Natural killer cell treated with Interleukin-12 subunit alpha and Interleukin-12 subunit beta and Interleukin-15 and Interleukin-18, amount 100 ng/mL, for 72 hours (primary cell): Measurements from ENCODE around the gene CLTA. TPM values are rescaled to one million over a fixed set of nuclear protein-coding genes. Genes with fewer than 3 reads are reported as not detected.
"Not testable (repeated sequence)": the region's sequence is repeated elsewhere in the genome, so short reads cannot be mapped to it uniquely, and the experiment has no call there.

Source experiments
- ATAC-seq, 2 donors: fragments of 150-1000 bp; cut with Tn5 transposase in 1 of 2; sonication (Bioruptor Pico), chemical (Tn5 transposase) in 1 of 2; 2 replicates each; pipeline ENCODE4 v1.10.0; 2021
- DNase-seq: peaks from one replicate; pipeline ENCODE4 v3.0.0; 2022; ENCODE audit warnings: low spot score
- H3K27ac Mint-ChIP-seq, 2 donors: 1 replicate in 1 of 2; 2 replicates in 1 of 2; pipeline ENCODE4 v1.8.0; 2022; ENCODE audit warnings: mixed read lengths in 2 of 2, mild to moderate bottlenecking in 1 of 2, moderate library complexity in 1 of 2
- H3K27me3 Mint-ChIP-seq, 2 donors: 1 replicate in 1 of 2; 2 replicates in 1 of 2; pipeline ENCODE4 v1.8.0; 2022; ENCODE audit warnings: mixed read lengths in 2 of 2
- H3K36me3 Mint-ChIP-seq: one replicate; pipeline ENCODE4 v1.8.0; 2022; ENCODE audit warnings: mixed read lengths
- H3K4me1 Mint-ChIP-seq, 2 donors: 1 replicate in 1 of 2; 2 replicates in 1 of 2; pipeline ENCODE4 v1.8.0; 2022; ENCODE audit warnings: low read depth in 2 of 2, mixed read lengths in 2 of 2, mild to moderate bottlenecking in 1 of 2
- H3K4me3 Mint-ChIP-seq: one replicate; pipeline ENCODE4 v1.8.0; 2022; ENCODE audit warnings: mixed read lengths
- H3K9me3 Mint-ChIP-seq: 2 replicates; pipeline ENCODE4 v1.8.0; 2022; ENCODE audit warnings: mixed read lengths
- total RNA-seq, 2 donors: library from RNA; stranded (reverse); gene quantifications; one replicate each; pipeline ENCODE4 v1.2.3, GENCODE V29; 2022

The CLTA gene
- total RNA-seq, 2 donors from 2014 or later, result 133 to 178 TPM

DNA sequence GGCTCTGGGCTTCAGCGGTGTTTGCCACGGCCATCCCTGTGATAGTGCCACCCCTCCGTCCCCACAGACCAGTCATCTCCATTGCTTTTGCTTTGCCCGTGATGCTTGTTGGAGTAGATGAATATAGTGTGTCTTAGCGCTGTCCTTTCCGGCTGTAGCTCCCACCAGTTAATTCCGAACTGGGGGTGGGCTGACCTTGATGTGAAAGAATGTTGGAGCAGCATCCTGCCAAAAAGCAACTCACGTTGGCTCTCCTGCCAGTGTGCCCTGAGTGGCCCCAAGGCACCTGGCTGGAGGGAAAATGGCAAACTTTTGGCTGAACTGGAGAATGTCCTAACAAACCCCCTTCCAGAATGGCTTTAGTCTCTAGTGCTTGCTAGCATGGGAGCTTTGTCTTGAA, 20.0 kb downstream of the CLTA start:
- Mint-ChIP-seq H3K27me3 (no peaks in the 10 kb centered on the region), H3K4me3 (no peak overlapping the region), H3K4me1 (peaks cover 49 to 59% of the 10 kb centered on the region in 2 donors), H3K36me3 (peaks cover 12% of the 10 kb centered on the region), H3K27ac (peak overlapping the region; percentile 26 to 81), H3K9me3 (no peaks in the 10 kb centered on the region)
- ATAC-seq (no peak), DNase-seq (no peak)

DNA sequence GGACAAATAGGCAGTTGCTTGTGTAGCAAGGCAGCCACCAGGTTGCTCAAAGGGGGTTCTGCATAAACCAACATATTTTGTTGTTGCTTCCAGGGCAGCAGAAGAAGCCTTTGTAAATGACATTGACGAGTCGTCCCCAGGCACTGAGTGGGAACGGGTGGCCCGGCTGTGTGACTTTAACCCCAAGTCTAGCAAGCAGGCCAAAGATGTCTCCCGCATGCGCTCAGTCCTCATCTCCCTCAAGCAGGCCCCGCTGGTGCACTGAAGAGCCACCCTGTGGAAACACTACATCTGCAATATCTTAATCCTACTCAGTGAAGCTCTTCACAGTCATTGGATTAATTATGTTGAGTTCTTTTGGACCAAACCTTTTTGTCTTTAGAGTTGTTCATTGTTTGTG, 20.8 kb downstream of the CLTA start:
- Mint-ChIP-seq H3K27ac (no peak overlapping the region), H3K36me3 (peaks cover 18% of the 10 kb centered on the region)

DNA sequence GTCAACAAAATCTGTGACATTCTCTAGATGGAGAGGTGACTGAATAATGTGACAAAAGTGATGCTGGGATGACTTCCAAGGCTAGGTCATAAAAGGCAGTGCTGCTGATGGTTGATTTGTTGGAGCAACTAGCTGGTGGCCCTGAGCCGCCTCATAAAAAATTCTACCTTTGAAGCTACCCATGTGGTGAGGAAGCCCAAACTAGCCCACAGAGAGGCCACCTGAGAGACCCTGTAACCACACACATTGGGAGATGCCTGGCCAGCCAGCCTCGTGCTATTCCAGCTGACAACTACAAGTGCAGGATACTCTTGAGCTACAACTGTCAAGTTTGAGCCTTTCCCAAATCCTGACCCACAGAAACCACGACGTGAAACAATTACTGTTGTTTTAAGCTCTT, 22.7 kb downstream of the CLTA start:
- peaks cover 26% of the 10 kb centered on the region for H3K36me3 Mint-ChIP-seq
- H3K9me3 Mint-ChIP-seq, result no peaks in the 10 kb centered on the region
- H3K4me1 Mint-ChIP-seq, result peaks cover 50 to 54% of the 10 kb centered on the region in 2 donors
- ATAC-seq (no peak), DNase-seq (no peak)
- H3K27me3 Mint-ChIP-seq, result no peaks in the 10 kb centered on the region
- H3K4me3 Mint-ChIP-seq, result no peak overlapping the region
- no peak overlapping the region for H3K27ac Mint-ChIP-seq

More for the DNA sequence above, 20.8 kb downstream of the CLTA start:
- H3K4me3 Mint-ChIP-seq, result no peak overlapping the region
- ATAC-seq (no peak), DNase-seq (no peak)
- H3K9me3 Mint-ChIP-seq, result no peaks in the 10 kb centered on the region
- H3K27me3 Mint-ChIP-seq, result no peaks in the 10 kb centered on the region
- H3K4me1 Mint-ChIP-seq, result peaks cover 55 to 59% of the 10 kb centered on the region in 2 donors

DNA sequence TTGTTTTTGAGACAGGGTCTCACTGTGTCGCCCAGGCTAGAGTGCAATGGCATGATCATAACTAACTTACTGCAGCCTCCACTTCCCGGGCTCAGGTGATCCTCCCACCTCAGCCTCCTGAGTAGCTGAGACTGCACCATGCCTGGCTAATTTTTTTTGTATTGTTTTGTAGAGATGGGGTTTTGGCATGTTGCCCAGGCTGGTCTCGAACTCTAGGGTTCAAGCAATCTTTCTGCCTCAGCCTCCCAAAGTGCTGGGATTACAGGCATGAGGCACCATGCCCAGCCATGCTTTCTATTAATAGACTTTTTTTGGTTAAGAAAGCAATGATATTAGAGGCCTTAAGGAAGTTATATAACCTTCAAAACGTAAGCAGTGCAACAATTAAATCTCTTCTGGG, 23.3 kb downstream of the CLTA start:
- peaks cover 26% of the 10 kb centered on the region for H3K36me3 Mint-ChIP-seq
- H3K4me3 Mint-ChIP-seq, result no peak overlapping the region
- no peaks in the 10 kb centered on the region for H3K27me3 Mint-ChIP-seq
- no peak for ATAC-seq
- H3K9me3 Mint-ChIP-seq, result no peaks in the 10 kb centered on the region
- no peak overlapping the region for H3K27ac Mint-ChIP-seq
- no peak for DNase-seq
- H3K4me1 Mint-ChIP-seq, result peaks cover 50 to 55% of the 10 kb centered on the region in 2 donors

DNA sequence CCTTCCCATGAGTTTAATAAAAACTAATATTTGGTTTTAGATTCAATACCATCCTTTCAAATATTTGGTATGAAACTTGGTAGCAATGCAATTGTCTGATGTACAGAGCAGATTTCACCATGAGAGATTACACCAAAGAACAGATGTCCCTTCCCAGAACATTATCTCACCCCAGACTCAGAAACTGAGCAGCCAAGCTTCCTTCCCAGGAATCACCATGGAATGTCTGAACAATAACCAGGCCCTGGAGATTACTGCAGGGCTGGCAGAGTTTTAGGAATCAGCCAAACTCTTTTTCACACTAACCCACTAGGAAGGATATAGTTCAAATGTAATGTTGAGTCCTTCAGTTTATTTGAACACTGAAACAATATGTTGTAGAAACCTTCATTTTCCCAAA, 23.9 kb downstream of the CLTA start:
- Mint-ChIP-seq H3K36me3 (peaks cover 27% of the 10 kb centered on the region), H3K27ac (no peak overlapping the region), H3K9me3 (no peaks in the 10 kb centered on the region)

DNA sequence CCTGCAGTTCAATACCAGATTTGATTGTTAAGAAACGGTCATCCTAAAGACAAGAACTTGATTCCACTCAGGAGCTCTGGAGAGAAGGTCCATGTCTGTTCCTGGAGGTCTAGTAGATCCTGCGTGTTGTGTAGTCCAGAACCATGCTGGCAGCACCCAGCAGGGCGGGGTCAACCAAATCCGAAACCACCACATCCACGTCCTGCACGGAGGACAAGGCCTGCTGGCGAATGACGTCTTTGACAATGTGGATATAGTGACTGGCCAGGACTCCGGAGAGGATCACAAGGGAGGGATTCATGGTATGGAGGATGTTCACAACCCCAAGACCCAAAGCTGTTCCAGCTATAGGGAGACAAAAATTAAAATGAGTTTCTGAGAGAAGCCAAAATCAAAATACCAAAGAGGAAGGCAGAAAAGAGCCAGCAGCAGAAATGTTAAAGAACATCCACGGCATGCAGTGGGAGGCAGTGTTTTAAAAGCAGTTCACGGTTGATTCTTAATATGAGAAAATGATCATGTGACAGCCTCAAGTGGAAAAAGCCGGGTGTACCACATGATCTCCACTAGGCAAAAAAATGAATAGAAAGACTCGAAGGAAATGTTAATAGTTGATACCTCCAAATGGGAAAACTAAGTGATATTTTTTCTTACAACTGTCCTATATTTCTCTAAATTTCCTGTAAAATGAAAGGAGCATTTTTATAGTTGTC, 26.7 kb downstream of the CLTA start:
- Mint-ChIP-seq H3K27me3 (no peaks in the 10 kb centered on the region), H3K27ac (peak overlapping the region; percentile 7 to 61), H3K4me1 (peaks cover 37 to 42% of the 10 kb centered on the region in 2 donors), H3K4me3 (no peak overlapping the region), H3K9me3 (no peaks in the 10 kb centered on the region), H3K36me3 (peaks cover 27% of the 10 kb centered on the region)
- DNase-seq, result no peak
- ATAC-seq, result no peak

More for the DNA sequence above, 23.9 kb downstream of the CLTA start:
- DNase-seq (no peak), ATAC-seq (no peak)
- Mint-ChIP-seq H3K4me3 (no peak overlapping the region), H3K4me1 (peaks cover 49 to 54% of the 10 kb centered on the region in 2 donors), H3K27me3 (no peaks in the 10 kb centered on the region)

DNA sequence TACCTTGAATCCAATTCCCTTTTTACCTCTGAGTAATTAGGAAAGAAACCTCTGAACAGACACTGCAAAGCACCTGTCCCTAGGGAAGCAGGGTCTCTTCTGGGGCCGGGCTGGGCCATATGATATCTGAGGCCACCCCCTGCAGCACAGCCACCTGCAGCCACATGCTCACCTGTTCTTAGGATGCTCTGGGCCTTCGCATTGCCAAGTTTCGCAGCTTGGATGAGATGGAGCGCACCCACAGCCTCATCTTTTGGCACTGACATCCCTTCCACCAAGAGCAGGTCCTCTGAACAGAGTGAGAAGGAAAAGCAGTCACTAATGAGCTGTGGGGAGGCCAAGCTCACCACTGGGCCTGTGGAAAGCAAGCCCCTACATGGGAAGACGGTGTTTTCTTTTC, 27.3 kb downstream of the CLTA start:
- no peak for DNase-seq

DNA sequence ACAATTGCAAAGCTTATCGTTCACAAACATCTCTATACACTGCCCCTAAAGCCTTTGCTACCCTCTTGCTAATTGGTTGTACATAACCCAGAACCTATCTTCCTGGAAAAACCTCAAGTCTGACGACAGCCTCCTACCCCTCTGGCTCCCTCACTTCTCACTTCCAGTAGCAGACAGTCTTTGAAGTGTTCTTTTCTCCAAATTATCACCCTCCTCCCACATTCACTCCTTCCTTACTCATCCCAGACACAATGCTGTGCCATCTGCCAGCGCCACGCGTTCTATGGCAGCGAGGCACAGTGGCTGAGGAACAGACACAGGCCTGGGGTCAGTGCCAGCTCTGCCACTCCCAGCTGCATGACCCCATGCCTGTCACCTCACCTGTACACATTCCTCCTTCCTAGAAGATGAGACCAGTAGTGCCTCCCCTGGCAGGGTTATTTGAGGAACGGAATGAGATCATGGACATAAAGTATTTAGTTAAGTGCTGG, 27.7 kb downstream of the CLTA start:
- DNase-seq, result no peak

More for the DNA sequence above, 27.3 kb downstream of the CLTA start:
- peaks cover 33 to 38% of the 10 kb centered on the region in 2 donors for H3K4me1 Mint-ChIP-seq
- H3K9me3 Mint-ChIP-seq, result no peaks in the 10 kb centered on the region
- no peak for ATAC-seq
- peaks cover 33% of the 10 kb centered on the region for H3K36me3 Mint-ChIP-seq
- peak overlapping the region; percentile 7 to 61 for H3K27ac Mint-ChIP-seq
- H3K4me3 Mint-ChIP-seq, result peak overlapping the region; percentile 20
- H3K27me3 Mint-ChIP-seq, result no peaks in the 10 kb centered on the region

DNA sequence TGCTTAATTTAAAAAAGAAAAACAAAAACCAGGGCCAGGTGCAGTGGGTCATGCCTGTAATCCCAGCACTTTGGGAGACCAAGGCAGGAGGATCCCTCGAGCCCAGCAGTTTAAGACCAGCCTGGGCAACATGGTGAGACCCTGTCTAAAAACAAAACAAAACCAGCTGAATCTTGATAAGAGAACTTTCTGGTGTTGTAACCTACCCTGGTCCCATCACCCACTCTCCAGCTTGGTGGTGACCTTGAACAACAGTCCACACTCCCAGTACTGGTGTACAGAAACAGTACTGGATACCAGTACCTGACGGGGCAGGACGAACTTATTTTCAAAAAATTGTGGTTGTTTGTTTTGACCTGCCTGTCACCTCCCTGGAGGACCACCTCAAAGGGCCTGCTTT, 30.9 kb downstream of the CLTA start:
- H3K36me3 Mint-ChIP-seq, result peaks cover 34% of the 10 kb centered on the region
- no peak overlapping the region for H3K27ac Mint-ChIP-seq
- ATAC-seq (no peak), DNase-seq (no peak)
- H3K9me3 Mint-ChIP-seq, result no peaks in the 10 kb centered on the region
- H3K4me1 Mint-ChIP-seq, result peaks cover 23 to 28% of the 10 kb centered on the region in 2 donors
- H3K27me3 Mint-ChIP-seq, result no peaks in the 10 kb centered on the region
- no peak overlapping the region for H3K4me3 Mint-ChIP-seq

More for the DNA sequence above, 27.7 kb downstream of the CLTA start:
- peak; percentile 60 to 76 for ATAC-seq
- Mint-ChIP-seq H3K9me3 (no peaks in the 10 kb centered on the region), H3K36me3 (peaks cover 37% of the 10 kb centered on the region), H3K27ac (peak overlapping the region; percentile 7 to 61), H3K4me3 (peak overlapping the region; percentile 20), H3K27me3 (no peaks in the 10 kb centered on the region), H3K4me1 (peaks cover 29 to 35% of the 10 kb centered on the region in 2 donors)

DNA sequence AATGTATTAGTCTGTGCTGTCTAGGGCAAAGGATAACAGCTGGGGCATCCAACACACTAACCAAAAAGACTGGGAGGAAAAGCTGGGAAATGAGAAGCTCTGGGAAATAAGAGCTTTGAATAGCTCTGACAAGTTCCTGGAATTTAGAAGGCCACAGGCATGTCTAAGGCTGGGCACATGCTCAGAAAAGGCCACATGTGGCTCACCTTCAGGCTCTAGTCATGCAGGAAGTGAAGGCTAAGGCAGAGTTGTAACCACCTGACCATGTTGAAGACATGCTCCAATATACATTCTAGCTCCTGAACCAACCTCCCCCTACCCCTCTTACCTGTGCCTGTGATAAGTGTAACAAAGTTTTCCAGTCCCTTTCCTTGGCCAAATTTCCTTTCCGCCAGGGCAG, 31.7 kb downstream of the CLTA start:
- no peak overlapping the region for H3K27ac Mint-ChIP-seq
- DNase-seq (no peak), ATAC-seq (no peak)
- H3K9me3 Mint-ChIP-seq, result no peaks in the 10 kb centered on the region
- no peak overlapping the region for H3K4me3 Mint-ChIP-seq
- H3K36me3 Mint-ChIP-seq, result peaks cover 31% of the 10 kb centered on the region
- H3K4me1 Mint-ChIP-seq, result peaks cover 19 to 24% of the 10 kb centered on the region in 2 donors
- no peaks in the 10 kb centered on the region for H3K27me3 Mint-ChIP-seq

DNA sequence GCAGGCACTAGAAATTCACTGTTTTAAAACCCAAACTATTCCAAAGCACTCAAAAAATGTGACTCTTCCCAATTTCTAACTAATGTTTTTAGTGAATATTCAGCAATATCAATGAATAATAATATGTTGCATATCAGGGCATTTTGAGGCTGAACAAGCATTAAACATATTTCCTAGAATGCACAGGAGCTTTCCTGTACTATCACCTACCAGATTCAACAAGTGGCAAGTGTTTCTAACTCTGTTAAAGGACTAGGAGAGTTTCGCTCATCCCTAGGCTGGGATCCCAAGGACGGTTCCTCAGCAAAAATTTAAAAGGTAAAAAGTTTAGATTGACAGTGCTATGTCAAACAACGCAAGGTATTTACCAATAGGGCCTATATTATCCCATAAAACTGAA, 46.5 kb downstream of the CLTA start:
- no peak for ATAC-seq
- no peak overlapping the region for H3K4me3 Mint-ChIP-seq
- H3K27me3 Mint-ChIP-seq, result no peaks in the 10 kb centered on the region
- H3K36me3 Mint-ChIP-seq, result peaks cover 19% of the 10 kb centered on the region
- H3K27ac Mint-ChIP-seq, result no peak overlapping the region
- H3K9me3 Mint-ChIP-seq, result no peaks in the 10 kb centered on the region
- H3K4me1 Mint-ChIP-seq, result peaks cover 6 to 9% of the 10 kb centered on the region in 2 donors
- no peak for DNase-seq

DNA sequence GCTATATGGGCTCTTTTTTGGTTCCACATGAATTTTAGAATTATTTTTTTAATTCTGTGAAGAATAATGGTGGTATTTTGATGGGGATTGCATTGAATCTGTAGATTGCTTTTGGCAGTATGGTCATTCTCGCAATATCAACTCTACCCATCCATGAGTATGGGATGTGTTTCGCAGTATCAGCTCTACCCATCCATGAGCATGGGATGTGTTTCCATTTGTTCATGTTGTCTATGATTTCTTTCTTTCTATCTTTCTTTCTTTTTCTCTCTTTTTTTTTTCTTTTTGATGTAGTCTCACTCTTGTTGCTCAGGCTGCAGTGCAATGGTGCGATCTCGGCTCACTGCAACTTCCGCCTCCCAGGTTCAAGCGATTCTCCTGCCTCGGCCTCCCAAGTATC, 48.5 kb downstream of the CLTA start:
- not testable (repeated sequence) for H3K27me3 Mint-ChIP-seq, H3K9me3 Mint-ChIP-seq
- H3K36me3 Mint-ChIP-seq, result peaks cover 15% of the 10 kb centered on the region

DNA sequence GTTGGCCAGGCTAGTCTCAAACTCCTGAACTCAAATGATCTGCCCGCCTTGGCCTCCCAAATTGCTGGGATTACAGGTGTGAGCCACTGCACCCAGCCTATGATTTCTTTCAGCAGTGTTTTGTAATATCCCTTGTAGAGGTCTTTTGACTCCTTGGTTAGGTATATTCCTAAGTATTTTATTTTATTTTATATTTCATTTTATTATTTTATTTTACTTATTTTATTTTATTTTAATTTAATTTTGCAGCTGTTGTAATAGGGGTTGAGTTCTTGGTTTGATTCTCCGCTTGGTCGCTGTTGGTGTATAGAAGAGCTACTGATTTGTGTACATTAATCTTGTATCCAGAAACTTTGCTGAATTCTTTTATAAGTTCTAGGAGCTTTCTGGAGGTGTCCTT, 49.0 kb downstream of the CLTA start:
- not testable (repeated sequence) for H3K4me3 Mint-ChIP-seq, H3K9me3 Mint-ChIP-seq, DNase-seq, H3K4me1 Mint-ChIP-seq, H3K27ac Mint-ChIP-seq, ATAC-seq, H3K27me3 Mint-ChIP-seq
- peaks cover 15% of the 10 kb centered on the region for H3K36me3 Mint-ChIP-seq

More for the DNA sequence above, 48.5 kb downstream of the CLTA start:
- H3K27ac Mint-ChIP-seq, DNase-seq, ATAC-seq, H3K4me3 Mint-ChIP-seq, H3K4me1 Mint-ChIP-seq: not testable (repeated sequence)

DNA sequence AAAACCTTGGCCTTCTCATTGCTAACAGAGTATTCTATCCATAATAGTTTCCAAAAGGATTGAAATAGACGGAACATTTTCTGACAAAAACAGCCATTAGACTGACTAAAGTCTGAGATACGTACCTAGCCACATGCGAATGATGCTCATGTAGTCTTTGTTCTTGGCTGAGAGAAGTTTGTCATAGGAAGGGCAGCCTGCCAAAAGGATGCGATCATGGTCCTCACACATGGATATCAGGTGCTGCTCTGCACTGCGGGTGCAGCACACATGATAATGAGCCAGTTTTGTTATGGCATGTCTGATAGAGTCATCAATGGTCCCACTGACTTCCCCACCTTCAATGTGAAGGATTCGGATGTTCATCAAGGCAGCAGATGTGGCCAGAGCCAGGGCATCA, 55.2 kb downstream of the CLTA start:
- H3K4me3 Mint-ChIP-seq, result no peak overlapping the region
- ATAC-seq (no peak), DNase-seq (no peak)
- H3K4me1 Mint-ChIP-seq, result peaks cover 6 to 10% of the 10 kb centered on the region in 2 donors
- no peaks in the 10 kb centered on the region for H3K27me3 Mint-ChIP-seq
- H3K36me3 Mint-ChIP-seq, result peaks cover under 1% of the 10 kb centered on the region
- H3K27ac Mint-ChIP-seq, result no peak overlapping the region
- H3K9me3 Mint-ChIP-seq, result no peaks in the 10 kb centered on the region
